Esophagus muscularis mucosa (tissue), 4 donors: Measurements from ENCODE around the gene ITSN2. TPM values are rescaled to one million over a fixed set of nuclear protein-coding genes. Genes with fewer than 3 reads are reported as not detected.
"Not testable (repeated sequence)": the region's sequence is repeated elsewhere in the genome, so short reads cannot be mapped to it uniquely, and the experiment has no call there.

Source experiments
- DNase-seq: peaks from one replicate; pipeline ENCODE4 v3.0.0-alpha.2; 2017; ENCODE audit errors: extremely low spot score
- H3K27ac ChIP-seq, 4 donors: fragments of 200-600 bp; sonication (generic); replicated peaks in 1 of 4; 1 replicate in 3 of 4; 2 replicates in 1 of 4; pipeline ENCODE4 v1.5.1; 2016 to 2019; ENCODE audit warnings: mild to moderate bottlenecking in 1 of 4
- H3K27me3 ChIP-seq, 4 donors: fragments of 200-600 bp; sonication (generic); one replicate each; pipeline versions ENCODE4 v1.5.1 to v1.6.0; 2016 to 2019
- H3K36me3 ChIP-seq, 4 donors: fragments of 200-600 bp; sonication (generic); one replicate each; pipeline ENCODE4 v1.5.1; 2016 to 2019
- H3K4me1 ChIP-seq, 4 donors: fragments of 200-600 bp; sonication (generic); one replicate each; pipeline ENCODE4 v1.5.1; 2016 to 2019
- H3K4me3 ChIP-seq, 4 donors: fragments of 200-600 bp; sonication (generic); 1 replicate in 2 of 4; 2 replicates in 2 of 4; pipeline ENCODE4 v1.5.1; 2016 to 2019; ENCODE audit warnings: mild to moderate bottlenecking in 4 of 4, moderate library complexity in 1 of 4
- H3K9me3 ChIP-seq, 4 donors: fragments of 200-600 bp; sonication (generic); 1 replicate in 3 of 4; 2 replicates in 1 of 4; pipeline ENCODE4 v1.5.1; 2016 to 2019
- CTCF ChIP-seq, 3 experiments: fragments of 200-600 bp in 2 of 3; fragments of 450-650 bp in 1 of 3; sonication (generic) in 2 of 3; IDR thresholded peaks; one replicate each; pipeline ENCODE4 v1.5.1; 2017 to 2019; ENCODE audit warnings: antibody characterized with exemption in 3 of 3, mild to moderate bottlenecking in 2 of 3, moderate library complexity in 1 of 3
- EP300 ChIP-seq: sonication (generic); formaldehyde crosslinking; IDR thresholded peaks from one replicate; pipeline ENCODE4 v1.6.1; 2017; ENCODE audit warnings: antibody characterized with exemption
- POLR2A ChIP-seq: fragments of 450-650 bp; IDR thresholded peaks from one replicate; pipeline ENCODE4 v1.6.1; 2017; ENCODE audit warnings: antibody characterized with exemption, moderate library complexity, mild to moderate bottlenecking, low read depth
- POLR2AphosphoS5 ChIP-seq, 2 donors: sonication (generic); formaldehyde crosslinking; IDR thresholded peaks; one replicate each; pipeline ENCODE4 v1.6.1; 2017; ENCODE audit warnings: antibody characterized with exemption in 2 of 2
- WGBS: methylation state at CpG from one replicate; pipeline ENCODE4 v1.1.5; 2018; 5-methylcytosine and 5-hydroxymethylcytosine counted together
- intact Hi-C: fragments of 100-400 bp; cut with DNase I; formaldehyde crosslinking; loops from one replicate; pipeline ENCODE4 v1.15.1; 2023
- total RNA-seq, 4 donors: library from RNA; depleted of rRNA; stranded (reverse); fragments of >200 nt; gene quantifications; one replicate each; pipeline versions ENCODE4 v1.1.0 to v1.2.1, GENCODE V29; 2016

ITSN2 gene
- total RNA-seq = 10 to 100 TPM; 47.0 to 60.2 (median 53.6) TPM

- Histone ChIP-seq H3K4me1 (peaks cover 18 to 41% (median 39%) of the 10 kb centered on the region in 4 donors), H3K36me3 (no peaks in the 10 kb centered on the region), H3K27ac (peak within 1 kb of the TSS; percentile 93 to 98 (median 96)), H3K4me3 (peak within 1 kb of the TSS; percentile 79 to 99 (median 86)), H3K27me3 (no peaks in the 10 kb centered on the region), H3K9me3 (no peaks in the 10 kb centered on the region)
- peak; percentile 94 for DNase-seq
- under 1% methylated on average over 32 of the region's 96 CpGs for WGBS
- intact Hi-C loops = no loop called here
- no peak for TF ChIP-seq EP300
- peak; percentile 59 to 67 for TF ChIP-seq POLR2AphosphoS5 (IDR thresholded peaks at IDR 0.05)
- TF ChIP-seq POLR2A = no peak
- no peak for TF ChIP-seq CTCF (IDR thresholded peaks at IDR 0.05)
Measured at GRCh38 chr2:24360050-24360962, at the start of gene ITSN2. Gene ITSN2 (minus strand): TSS chr2:24360536. CDS start chr2:24328082, 32,454 bp downstream.

- 66% methylated on average over 5 of the region's 5 CpGs for WGBS
- Histone ChIP-seq H3K27me3 (no peaks in the 10 kb centered on the region), H3K4me1 (peaks cover 0 to 11% (median 3%) of the 10 kb centered on the region in 4 donors), H3K27ac (no peak overlapping the region), H3K9me3 (no peaks in the 10 kb centered on the region), H3K4me3 (no peak overlapping the region), H3K36me3 (no peaks in the 10 kb centered on the region)
- no peak for DNase-seq
- intact Hi-C loops = loop anchor here (1.0 kb wide), 1 partner anchor 419 kb away; no protein-coding TSS in a partner anchor
- TF ChIP-seq CTCF (IDR thresholded peaks at IDR 0.05) (no peak), POLR2AphosphoS5 (IDR thresholded peaks at IDR 0.05) (no peak), POLR2A (no peak), EP300 (no peak)
Measured at GRCh38 chr2:24409171-24409570, 48.8 kb upstream of the ITSN2 start.

GRCh38 chr2:24408704-24409103 is 48.4 kb upstream of the ITSN2 start:
- peaks cover 0 to 11% (median 3%) of the 10 kb centered on the region in 4 donors for H3K4me1 ChIP-seq
- H3K9me3 ChIP-seq, H3K27ac ChIP-seq, H3K4me3 ChIP-seq, H3K36me3 ChIP-seq, DNase-seq, H3K27me3 ChIP-seq: not testable (repeated sequence)
- intact Hi-C loops = loop anchor here (1.0 kb wide), 1 partner anchor 420 kb away; no protein-coding TSS in a partner anchor
- 69% methylated on average over 8 of the region's 8 CpGs for WGBS

- H3K9me3 ChIP-seq = no peaks in the 10 kb centered on the region
- TF ChIP-seq POLR2AphosphoS5 (IDR thresholded peaks at IDR 0.05) (peak in 1 of 2 donors; percentile 24), CTCF (IDR thresholded peaks at IDR 0.05) (no peak)
- no peak overlapping the region for H3K4me3 ChIP-seq
- H3K27ac ChIP-seq = no peak overlapping the region
- H3K36me3 ChIP-seq = no peaks in the 10 kb centered on the region
- H3K27me3 ChIP-seq = peaks cover 0 to 14% (median 2%) of the 10 kb centered on the region in 4 donors
- WGBS = 46% methylated on average over 7 of the region's 7 CpGs
- H3K4me1 ChIP-seq = peaks cover 0 to 14% (median 10%) of the 10 kb centered on the region in 4 donors
- no peak for DNase-seq
- intact Hi-C loops = no loop called here
Measured at GRCh38 chr2:24404491-24404921, 44.2 kb upstream of the ITSN2 start.

- peaks cover 0 to 14% (median 2%) of the 10 kb centered on the region in 4 donors for H3K27me3 ChIP-seq
- intact Hi-C loops = no loop called here
- no peak overlapping the region for H3K4me3 ChIP-seq
- H3K9me3 ChIP-seq = no peaks in the 10 kb centered on the region
- peaks cover 0 to 14% (median 10%) of the 10 kb centered on the region in 4 donors for H3K4me1 ChIP-seq
- TF ChIP-seq POLR2AphosphoS5 (IDR thresholded peaks at IDR 0.05) (no peak), CTCF (IDR thresholded peaks at IDR 0.05) (no peak), POLR2A (no peak), EP300 (no peak)
- no peaks in the 10 kb centered on the region for H3K36me3 ChIP-seq
- no peak overlapping the region for H3K27ac ChIP-seq
- WGBS = 82% methylated on average over 6 of the region's 6 CpGs
- no peak for DNase-seq
Measured at GRCh38 chr2:24403832-24404212, 43.5 kb upstream of the ITSN2 start.
